Measurements from ENCODE around the gene UBE2V1. TPM values are rescaled to one million over a fixed set of nuclear protein-coding genes. Genes with fewer than 3 reads are reported as not detected.

Gene UBE2V1
- total and polyA plus RNA-seq, 7 experiments from 2014 or later, result 128 to 167 (median 138) TPM

DNA sequence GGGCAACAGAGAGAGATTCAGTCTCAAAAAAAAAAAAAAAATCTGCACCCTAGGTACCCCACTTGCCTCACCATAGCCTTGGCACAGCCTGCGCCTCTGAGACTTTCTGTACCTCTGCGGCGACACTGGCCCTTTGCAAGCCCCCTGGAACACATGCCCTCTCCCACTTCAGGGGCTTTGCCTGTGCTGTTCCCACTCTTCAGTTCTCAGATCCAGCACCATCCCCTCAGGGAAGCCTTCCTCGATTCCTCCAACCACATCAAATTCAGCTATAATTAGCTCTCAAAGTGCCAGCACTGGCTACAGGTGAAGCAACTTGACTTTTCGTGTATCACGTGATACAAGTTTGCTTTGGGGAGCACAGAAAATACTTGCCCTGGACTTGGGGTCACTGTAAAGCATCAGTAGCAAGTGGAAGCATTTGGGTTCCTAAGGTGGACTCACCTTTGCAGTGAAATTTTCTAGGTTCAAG lies 2.1 kb upstream of the UBE2V1 start:
- no peaks in the 10 kb centered on the region for H3K9me3 Mint-ChIP-seq
- Histone ChIP-seq H3K27me3 (ENCODE audit: control insufficient read depth in 2 of 2, insufficient read depth in 2 of 2, low read length in 2 of 2) (no peaks in the 10 kb centered on the region), H3K4me3 (ENCODE audit: low read length) (peak overlapping the region; percentile 58), H3K9me3 (ENCODE audit: control insufficient read depth in 2 of 3, low read length in 3 of 3) (no peaks in the 10 kb centered on the region), H3K4me1 (ENCODE audit: control insufficient read depth in 2 of 2, insufficient read depth in 2 of 2, low read length in 2 of 2) (peaks cover 45% of the 10 kb centered on the region in 2 donors), H3K36me3 (ENCODE audit: control insufficient read depth in 2 of 3, insufficient read depth in 3 of 3, low read length in 3 of 3) (peaks cover 0 to 3% (median 0%) of the 10 kb centered on the region in 3 experiments), H3K27ac (ENCODE audit: low read depth, low read length) (peak overlapping the region; percentile 76)
- peak overlapping the region; percentile 70 to 98 (median 92) for H3K27ac Mint-ChIP-seq
- peaks cover 0 to 8% (median 0%) of the 10 kb centered on the region in 5 donors for H3K36me3 Mint-ChIP-seq
- ATAC-seq (no peak), DNase-seq (no peak)
- H3K4me3 Mint-ChIP-seq, result peak overlapping the region; percentile 78 to 97 (median 90)
- intact Hi-C loops (cut with micrococcal nuclease), result loop anchor here (1.0 to 10.0 kb wide), 6 partner anchors 38 to 820 kb away; partner anchors contain the start of genes ADNP (in 1 of the 2), PARD6B (in 1 of the 2), PEDS1 (in 1 of the 2) and SLC9A8 (in 1 of the 2)
- no peaks in the 10 kb centered on the region for H3K27me3 Mint-ChIP-seq
- peaks cover 44 to 63% (median 58%) of the 10 kb centered on the region in 7 donors for H3K4me1 Mint-ChIP-seq
- CTCF ChIA-PET, result interaction anchor here (0.7 to 10.3 kb wide), 12 partner anchors 14 to 464 kb away, joined by 3 to 236 read pairs (median 4); partner anchors contain the start of gene PEDS1
- POLR2A ChIA-PET, result interaction anchor here (0.8 to 7.8 kb wide), 13 partner anchors 9 to 399 kb away, joined by 3 to 131 read pairs (median 3); partner anchors contain the start of genes PEDS1 and PTPN1

DNA sequence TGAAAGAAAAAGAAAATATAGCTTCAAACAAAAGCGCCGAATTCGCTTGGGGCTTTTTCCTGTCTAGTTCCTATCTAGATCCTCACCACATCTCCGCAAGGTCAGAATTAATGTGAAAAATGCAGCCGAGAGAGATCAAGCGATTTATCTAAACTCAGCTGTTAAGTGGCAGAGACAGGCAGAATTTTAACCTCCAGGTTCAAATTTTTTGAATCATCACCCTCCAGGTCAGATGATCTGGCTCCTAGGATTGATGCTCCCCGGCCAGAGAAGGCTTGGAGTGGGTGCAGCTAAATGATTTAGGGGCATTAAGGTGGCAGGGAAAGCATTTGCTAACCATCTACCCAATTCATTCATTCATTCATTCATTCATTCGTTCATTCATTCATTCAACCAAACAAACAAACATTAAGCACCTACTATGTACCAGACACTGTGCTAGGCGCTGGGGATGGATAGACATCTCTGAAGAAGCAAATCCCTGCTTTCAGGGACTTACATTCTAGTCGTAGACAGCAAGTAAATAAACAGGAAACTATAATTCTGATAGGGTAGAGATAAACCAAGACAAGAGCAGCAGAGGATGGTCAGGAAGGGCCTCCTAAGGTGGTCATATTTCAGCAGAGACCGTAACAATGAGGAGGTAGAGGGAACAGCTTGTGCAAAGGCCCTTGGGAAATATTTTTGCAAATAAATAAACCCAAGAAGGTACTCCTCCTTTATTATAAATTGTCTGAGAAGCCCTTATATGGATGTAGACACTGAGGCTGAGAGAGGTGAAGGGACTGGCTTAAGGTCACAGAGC lies 672 bp upstream of the UBE2V1 start:
- intact Hi-C loops (cut with micrococcal nuclease), result loop anchor here (1.0 to 10.0 kb wide), 11 partner anchors 27 to 926 kb away; partner anchors contain the start of genes SNAI1 (in 2 of the 2), ADNP (in 1 of the 2), PARD6B (in 1 of the 2) and PEDS1 (in 1 of the 2)
- peaks cover 0 to 8% (median 0%) of the 10 kb centered on the region in 5 donors for H3K36me3 Mint-ChIP-seq
- peaks cover 56 to 76% (median 71%) of the 10 kb centered on the region in 7 donors for H3K4me1 Mint-ChIP-seq
- ATAC-seq (no peak), DNase-seq (no peak)
- H3K4me3 Mint-ChIP-seq, result peak overlapping the region; percentile 91 to 99 (median 96)
- peaks cover 0 to 4% (median 0%) of the 10 kb centered on the region in 3 experiments for H3K36me3 ChIP-seq (ENCODE audit: control insufficient read depth in 2 of 3, insufficient read depth in 3 of 3, low read length in 3 of 3)
- H3K27ac Mint-ChIP-seq, result peak overlapping the region; percentile 90 to 99 (median 97)
- no peaks in the 10 kb centered on the region for H3K9me3 ChIP-seq (ENCODE audit: control insufficient read depth in 2 of 3, low read length in 3 of 3)
- POLR2A ChIA-PET, result interaction anchor here (0.7 to 7.8 kb wide), 10 partner anchors 8 to 370 kb away, joined by 3 to 131 read pairs (median 4); partner anchors contain the start of genes CEBPB, PEDS1 and RNF114
- CTCF ChIA-PET, result interaction anchor here (1.0 to 1.5 kb wide), 3 partner anchors 34 to 56 kb away, joined by 3 to 4 read pairs (median 3); no protein-coding TSS in a partner anchor
- no peaks in the 10 kb centered on the region for H3K27me3 Mint-ChIP-seq
- peak overlapping the region; percentile 96 for H3K27ac ChIP-seq (ENCODE audit: low read depth, low read length)
- H3K9me3 Mint-ChIP-seq, result no peaks in the 10 kb centered on the region
- peaks cover 54 to 59% of the 10 kb centered on the region in 2 donors for H3K4me1 ChIP-seq (ENCODE audit: control insufficient read depth in 2 of 2, insufficient read depth in 2 of 2, low read length in 2 of 2)
- H3K27me3 ChIP-seq (ENCODE audit: control insufficient read depth in 2 of 2, insufficient read depth in 2 of 2, low read length in 2 of 2), result no peaks in the 10 kb centered on the region
- peak overlapping the region; percentile 84 for H3K4me3 ChIP-seq (ENCODE audit: low read length)

DNA sequence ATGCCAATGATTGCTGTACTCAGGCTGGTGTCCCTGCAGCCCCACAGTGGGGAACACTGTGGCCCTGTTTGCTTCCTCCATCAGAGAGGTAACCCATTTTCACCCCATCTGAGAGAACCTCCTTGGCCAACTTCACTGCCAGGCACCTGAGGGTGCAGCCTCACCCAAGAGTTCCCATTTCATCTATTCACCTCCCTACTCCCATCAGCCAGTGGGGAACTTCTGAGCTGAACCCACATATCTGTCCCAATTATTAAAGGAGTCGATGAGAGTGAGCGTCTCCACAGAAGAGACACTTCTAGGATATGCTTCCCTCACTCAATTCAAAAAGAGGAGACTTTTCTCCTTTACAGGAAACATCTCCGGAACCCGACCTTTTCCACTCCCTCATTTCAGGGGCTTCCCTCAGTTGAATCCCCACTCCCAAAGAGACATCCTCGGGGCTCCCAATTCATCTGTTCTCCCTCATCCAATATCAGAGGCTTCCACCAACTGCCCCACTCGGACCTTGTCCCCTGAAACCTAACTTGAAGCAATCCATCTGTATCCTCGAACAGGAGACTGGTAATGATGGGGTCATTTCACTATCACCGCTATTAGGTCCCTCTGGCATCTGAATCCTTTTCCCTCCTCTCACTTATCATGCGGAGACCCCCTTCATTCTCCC lies 988 bp downstream of the UBE2V1 start:
- Histone ChIP-seq H3K27me3 (ENCODE audit: control insufficient read depth in 2 of 2, insufficient read depth in 2 of 2, low read length in 2 of 2) (no peaks in the 10 kb centered on the region), H3K9me3 (ENCODE audit: control insufficient read depth in 2 of 3, low read length in 3 of 3) (no peaks in the 10 kb centered on the region), H3K4me3 (ENCODE audit: low read length) (peak overlapping the region; percentile 84), H3K36me3 (ENCODE audit: control insufficient read depth in 2 of 3, insufficient read depth in 3 of 3, low read length in 3 of 3) (peaks cover 0 to 13% (median 0%) of the 10 kb centered on the region in 3 experiments), H3K4me1 (ENCODE audit: control insufficient read depth in 2 of 2, insufficient read depth in 2 of 2, low read length in 2 of 2) (peaks cover 63 to 72% of the 10 kb centered on the region in 2 donors), H3K27ac (ENCODE audit: low read depth, low read length) (peak overlapping the region; percentile 96)
- peak overlapping the region; percentile 91 to 99 (median 96) for H3K4me3 Mint-ChIP-seq
- H3K9me3 Mint-ChIP-seq, result no peaks in the 10 kb centered on the region
- ChIA-PET CTCF (interaction anchor here (1.0 to 1.5 kb wide), 3 partner anchors 8 to 58 kb away, joined by 3 to 5 read pairs (median 3); no protein-coding TSS in a partner anchor), POLR2A (interaction anchor here (0.6 to 7.8 kb wide), 10 partner anchors 10 to 398 kb away, joined by 3 to 131 read pairs (median 5); partner anchors contain the start of genes B4GALT5, CEBPB and PEDS1)
- ATAC-seq, result no peak
- H3K27ac Mint-ChIP-seq, result peak overlapping the region; percentile 88 to 98 (median 97)
- peaks cover 0 to 13% (median 0%) of the 10 kb centered on the region in 5 donors for H3K36me3 Mint-ChIP-seq
- H3K27me3 Mint-ChIP-seq, result no peaks in the 10 kb centered on the region
- intact Hi-C loops (cut with micrococcal nuclease), result loop anchor here (2.0 to 10.0 kb wide), 6 partner anchors 25 to 925 kb away; partner anchors contain the start of genes ADNP (in 1 of the 2), PEDS1 (in 1 of the 2), SLC9A8 (in 1 of the 2) and STAU1 (in 1 of the 2)
- DNase-seq, result no peak
- peaks cover 69 to 92% (median 86%) of the 10 kb centered on the region in 7 donors for H3K4me1 Mint-ChIP-seq

DNA sequence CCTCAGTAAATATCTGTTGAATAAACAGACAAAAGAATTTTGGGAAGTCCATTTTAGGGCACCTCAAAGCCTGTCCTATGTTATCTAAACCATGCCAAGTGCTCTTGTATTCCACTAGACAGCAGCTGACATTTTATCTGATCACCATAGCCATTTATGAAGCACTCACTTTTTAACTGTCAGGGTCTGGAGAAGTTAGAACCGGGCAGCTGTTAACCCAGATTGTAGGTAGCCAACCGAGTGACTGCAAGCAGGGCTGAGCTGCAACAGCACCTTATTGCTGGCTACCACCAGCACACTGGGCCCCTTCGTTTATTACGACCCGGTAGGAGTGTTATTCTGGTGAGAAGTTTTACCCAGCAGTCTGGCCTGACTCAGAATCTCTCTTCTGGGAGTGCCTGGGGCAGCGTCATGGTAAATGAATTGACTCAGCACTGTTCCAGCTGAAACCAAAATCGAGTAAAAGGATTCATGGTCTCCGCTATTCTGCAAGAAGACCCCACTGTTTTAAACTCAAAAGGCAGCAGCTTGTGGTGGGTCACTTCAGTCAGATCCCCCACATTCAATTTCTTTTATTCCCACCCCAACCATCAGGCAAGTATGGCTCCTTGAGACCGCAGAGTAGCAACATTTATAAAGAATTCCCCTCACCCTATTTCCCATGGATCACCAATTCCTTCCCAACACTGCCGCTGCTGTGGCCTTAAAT lies 1.7 kb downstream of the UBE2V1 start:
- Histone ChIP-seq H3K9me3 (ENCODE audit: control insufficient read depth in 2 of 3, low read length in 3 of 3) (no peaks in the 10 kb centered on the region), H3K4me1 (ENCODE audit: control insufficient read depth in 2 of 2, insufficient read depth in 2 of 2, low read length in 2 of 2) (peaks cover 60 to 69% of the 10 kb centered on the region in 2 donors), H3K27ac (ENCODE audit: low read depth, low read length) (peak overlapping the region; percentile 96), H3K4me3 (ENCODE audit: low read length) (peak overlapping the region; percentile 84), H3K36me3 (ENCODE audit: control insufficient read depth in 2 of 3, insufficient read depth in 3 of 3, low read length in 3 of 3) (peaks cover 0 to 13% (median 0%) of the 10 kb centered on the region in 3 experiments), H3K27me3 (ENCODE audit: control insufficient read depth in 2 of 2, insufficient read depth in 2 of 2, low read length in 2 of 2) (no peaks in the 10 kb centered on the region)
- Mint-ChIP-seq H3K4me3 (peak overlapping the region; percentile 91 to 99 (median 96)), H3K4me1 (peaks cover 75 to 94% (median 88%) of the 10 kb centered on the region in 7 donors), H3K27me3 (no peaks in the 10 kb centered on the region), H3K27ac (peak overlapping the region; percentile 88 to 98 (median 97)), H3K9me3 (no peaks in the 10 kb centered on the region), H3K36me3 (peaks cover 0 to 15% (median under 1%) of the 10 kb centered on the region in 5 donors)
- ChIA-PET CTCF (interaction anchor here (1.5 kb wide), 1 partner anchor 9 kb away, joined by 5 read pairs; no protein-coding TSS in a partner anchor), POLR2A (interaction anchor here (0.6 to 7.8 kb wide), 6 partner anchors 11 to 130 kb away, joined by 3 to 131 read pairs (median 4); partner anchors contain the start of gene PEDS1)
- no peak for ATAC-seq
- intact Hi-C loops (cut with micrococcal nuclease), result loop anchor here (5.0 to 10.0 kb wide), 4 partner anchors 296 to 924 kb away; partner anchors contain the start of genes ADNP (in 1 of the 2), SLC9A8 (in 1 of the 2) and STAU1 (in 1 of the 2)
- DNase-seq, result peak in 1 of 9 donors; percentile 47

DNA sequence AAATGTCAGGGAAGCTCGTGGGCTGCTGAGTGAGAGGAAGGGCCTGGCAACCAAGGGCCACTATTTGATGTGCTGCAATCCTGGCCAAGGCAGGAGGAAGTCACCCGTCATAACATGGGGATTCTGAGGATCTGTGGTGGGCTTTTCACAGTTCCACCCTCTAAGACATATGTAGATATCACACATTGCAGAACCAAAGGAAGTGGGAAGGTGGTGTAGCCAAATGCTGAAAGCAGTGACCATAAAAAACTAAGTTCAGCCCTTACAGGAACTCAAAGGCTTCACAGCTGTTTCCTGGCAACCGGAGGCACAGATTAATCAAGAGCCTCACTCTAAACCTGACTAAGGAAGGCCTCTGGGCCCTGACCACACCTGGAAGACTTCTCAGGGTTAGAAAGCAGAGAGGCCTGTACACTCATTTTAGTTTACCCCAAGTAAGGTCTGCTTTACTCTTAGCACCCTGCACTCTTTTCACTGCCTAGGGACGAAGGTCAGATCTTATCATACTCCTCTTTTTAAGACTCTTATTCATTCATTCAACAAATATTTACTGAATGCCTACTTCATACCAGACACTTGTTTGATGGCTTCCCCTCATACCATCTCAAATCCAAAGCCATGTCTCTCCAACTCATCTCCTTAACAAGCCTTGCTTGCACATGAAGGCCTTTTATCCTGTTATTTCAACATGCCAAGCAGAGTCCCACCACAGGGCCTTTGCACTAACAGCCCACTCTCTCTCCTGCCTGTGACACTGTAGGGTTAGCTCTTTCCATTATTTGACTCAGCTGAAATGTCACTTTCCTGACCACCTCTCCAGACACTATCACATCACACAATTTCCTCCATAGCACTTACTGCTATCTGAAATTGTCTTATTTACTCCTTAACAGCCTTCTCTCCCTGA lies 2.6 kb downstream of the UBE2V1 start:
- Mint-ChIP-seq H3K4me3 (peak overlapping the region; percentile 91 to 99 (median 96)), H3K36me3 (peaks cover 0 to 17% (median 4%) of the 10 kb centered on the region in 5 donors), H3K4me1 (peaks cover 72 to 94% (median 88%) of the 10 kb centered on the region in 7 donors), H3K27ac (peak overlapping the region; percentile 22 to 98 (median 89)), H3K9me3 (no peaks in the 10 kb centered on the region), H3K27me3 (no peaks in the 10 kb centered on the region)
- H3K36me3 ChIP-seq (ENCODE audit: control insufficient read depth in 2 of 3, insufficient read depth in 3 of 3, low read length in 3 of 3), result peaks cover 0 to 13% (median 0%) of the 10 kb centered on the region in 3 experiments
- no peaks in the 10 kb centered on the region for H3K27me3 ChIP-seq (ENCODE audit: control insufficient read depth in 2 of 2, insufficient read depth in 2 of 2, low read length in 2 of 2)
- H3K27ac ChIP-seq (ENCODE audit: low read depth, low read length), result peak overlapping the region; percentile 96
- H3K4me3 ChIP-seq (ENCODE audit: low read length), result peak overlapping the region; percentile 84
- ATAC-seq (peak; percentile 53), DNase-seq (peak in 2 of 9 donors; percentile 13 to 29)
- POLR2A ChIA-PET, result interaction anchor here (0.5 to 7.8 kb wide), 8 partner anchors 11 to 878 kb away, joined by 3 to 131 read pairs (median 4); partner anchors contain the start of gene PEDS1
- intact Hi-C loops (cut with micrococcal nuclease), result loop anchor here (5.0 to 10.0 kb wide), 4 partner anchors 296 to 923 kb away; partner anchors contain the start of genes ADNP (in 1 of the 2), SLC9A8 (in 1 of the 2) and STAU1 (in 1 of the 2)
- peaks cover 55 to 64% of the 10 kb centered on the region in 2 donors for H3K4me1 ChIP-seq (ENCODE audit: control insufficient read depth in 2 of 2, insufficient read depth in 2 of 2, low read length in 2 of 2)
- CTCF ChIA-PET, result interaction anchor here (0.9 to 1.1 kb wide), 2 partner anchors 10 to 59 kb away, joined by 3 read pairs; no protein-coding TSS in a partner anchor
- H3K9me3 ChIP-seq (ENCODE audit: control insufficient read depth in 2 of 3, low read length in 3 of 3), result no peaks in the 10 kb centered on the region

Measured in naive thymus-derived CD4-positive, alpha-beta T cell (primary cell).